Measurements from ENCODE around the gene IDH3G.
"Not testable (repeated sequence)": the region's sequence is repeated elsewhere in the genome, so short reads cannot be mapped to it uniquely, and the experiment has no call there.

Gene IDH3G

GRCh38 chrX:153771415-153772315, 22.5 kb downstream of the IDH3G start:
- DNase-seq: no peak

GRCh38 chrX:153770601-153771414, 23.4 kb downstream of the IDH3G start:
- no peak for DNase-seq

- DNase-seq: no peak
These were observed 24.1 kb downstream of the IDH3G start for GRCh38 chrX:153769865-153770600.

- no peak for DNase-seq
These were observed 24.9 kb downstream of the IDH3G start for GRCh38 chrX:153769158-153769864.

DNA sequence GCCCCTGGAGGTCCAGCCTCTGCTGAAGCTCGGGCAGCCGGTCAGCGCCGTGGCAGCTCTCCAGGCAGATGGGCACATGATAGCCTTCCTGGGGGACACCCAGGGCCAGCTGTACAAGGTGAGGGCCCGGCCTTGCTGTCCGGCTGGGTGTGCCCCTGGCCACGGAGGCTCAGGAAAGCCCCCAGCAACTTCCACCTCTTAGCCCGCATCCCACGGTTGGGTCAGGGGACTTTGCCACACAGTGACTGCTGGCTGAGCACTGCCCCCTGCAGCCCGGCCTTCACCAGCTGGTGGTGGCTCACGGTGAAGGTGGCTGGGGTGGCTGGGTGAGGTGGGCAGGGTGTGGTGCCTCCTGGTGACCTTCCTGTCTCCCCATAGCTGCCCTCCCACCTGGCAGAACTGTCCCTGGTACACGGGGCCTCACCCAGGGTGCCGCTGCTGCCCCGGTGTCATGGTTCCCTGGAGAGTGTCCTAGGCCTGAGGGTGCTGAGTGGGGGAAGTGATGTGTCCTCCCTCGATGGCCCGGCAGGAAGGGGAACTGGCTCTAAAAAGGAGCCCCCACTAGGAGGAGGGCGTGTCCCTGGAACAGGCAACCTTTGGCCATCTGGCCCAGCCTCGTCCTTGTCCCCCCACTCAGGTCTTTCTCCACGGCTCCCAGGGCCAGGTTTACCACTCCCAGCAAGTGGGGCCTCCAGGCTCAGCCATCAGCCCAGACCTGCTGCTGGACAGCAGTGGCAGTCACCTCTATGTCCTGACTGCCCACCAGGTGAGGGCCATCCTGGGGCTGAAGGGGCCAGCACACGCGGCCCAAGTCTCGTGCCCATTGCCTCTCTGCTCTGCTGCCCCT, 25.6 kb downstream of the IDH3G start:
- DNase-seq: no peak

GRCh38 chrX:153767674-153768055, 26.5 kb downstream of the IDH3G start:
- no peak for DNase-seq

DNA sequence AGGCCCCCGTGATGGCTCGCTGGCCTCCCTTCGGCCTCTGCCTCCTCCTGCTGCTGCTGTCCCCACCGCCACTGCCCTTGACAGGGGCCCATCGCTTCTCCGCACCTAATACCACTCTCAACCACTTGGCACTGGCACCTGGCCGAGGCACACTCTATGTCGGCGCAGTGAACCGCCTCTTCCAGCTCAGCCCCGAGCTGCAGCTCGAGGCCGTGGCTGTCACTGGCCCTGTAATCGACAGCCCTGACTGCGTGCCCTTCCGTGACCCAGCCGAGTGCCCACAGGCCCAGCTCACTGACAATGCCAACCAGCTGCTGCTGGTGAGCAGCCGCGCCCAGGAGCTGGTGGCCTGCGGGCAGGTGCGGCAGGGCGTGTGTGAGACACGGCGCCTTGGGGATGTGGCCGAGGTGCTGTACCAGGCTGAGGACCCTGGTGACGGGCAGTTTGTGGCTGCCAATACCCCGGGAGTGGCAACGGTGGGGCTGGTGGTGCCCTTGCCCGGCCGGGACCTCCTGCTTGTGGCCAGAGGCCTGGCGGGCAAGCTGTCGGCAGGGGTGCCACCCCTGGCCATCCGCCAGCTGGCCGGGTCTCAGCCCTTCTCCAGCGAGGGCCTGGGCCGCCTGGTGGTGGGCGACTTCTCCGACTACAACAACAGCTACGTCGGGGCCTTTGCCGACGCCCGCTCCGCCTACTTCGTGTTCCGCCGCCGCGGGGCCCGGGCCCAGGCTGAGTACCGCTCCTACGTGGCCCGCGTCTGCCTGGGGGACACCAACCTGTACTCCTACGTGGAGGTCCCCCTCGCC, 27.1 kb downstream of the IDH3G start:
- DNase-seq: no peak

- no peak for DNase-seq
These were observed 27.9 kb downstream of the IDH3G start for GRCh38 chrX:153766098-153766817.

DNA sequence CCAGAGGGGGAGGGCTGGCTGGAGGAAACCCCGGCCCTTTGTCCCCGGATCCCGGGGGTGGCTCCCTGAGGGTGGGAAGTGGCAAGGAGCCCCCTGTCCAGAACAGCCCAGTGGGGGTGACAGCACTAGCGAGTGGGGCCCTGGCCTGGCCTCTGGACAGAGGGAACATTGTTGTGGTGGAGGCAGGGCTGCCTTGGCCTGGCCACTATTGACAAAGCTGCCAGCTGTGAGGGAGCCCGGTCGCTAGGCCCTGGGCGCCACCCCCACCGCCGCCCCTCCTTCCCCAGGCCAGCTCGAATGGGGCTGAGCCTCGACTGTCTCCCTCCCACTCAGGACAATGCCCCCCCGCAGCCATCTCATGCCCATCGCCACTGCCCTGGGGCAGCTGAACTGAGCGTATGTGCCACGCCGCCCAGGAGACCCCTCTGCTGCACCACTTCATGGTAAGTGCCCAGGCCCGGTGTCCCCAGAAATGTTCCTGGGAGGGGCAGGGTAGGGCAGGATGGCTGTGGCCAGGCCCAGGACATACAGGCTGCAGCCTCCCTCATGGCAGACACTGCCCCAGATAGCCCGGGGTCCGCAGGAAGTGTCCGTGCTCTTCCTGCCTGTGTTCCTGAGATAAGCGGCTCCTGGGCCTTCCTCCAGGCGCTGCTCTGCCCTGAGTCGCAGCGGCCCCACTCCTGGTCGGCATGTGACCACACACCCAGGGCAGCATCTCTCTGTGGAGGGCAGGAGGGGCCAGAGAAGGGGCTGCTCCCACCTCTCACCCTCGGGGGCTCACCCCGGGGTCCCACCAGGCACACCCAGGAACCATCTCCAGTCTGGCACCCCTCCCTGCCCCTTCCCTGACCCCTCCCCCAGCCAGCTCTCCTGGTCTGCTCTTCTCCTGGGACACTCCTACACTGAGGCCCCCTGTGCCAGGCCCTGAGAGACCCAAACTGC, 28.8 kb downstream of the IDH3G start:
- no peak for DNase-seq

DNA sequence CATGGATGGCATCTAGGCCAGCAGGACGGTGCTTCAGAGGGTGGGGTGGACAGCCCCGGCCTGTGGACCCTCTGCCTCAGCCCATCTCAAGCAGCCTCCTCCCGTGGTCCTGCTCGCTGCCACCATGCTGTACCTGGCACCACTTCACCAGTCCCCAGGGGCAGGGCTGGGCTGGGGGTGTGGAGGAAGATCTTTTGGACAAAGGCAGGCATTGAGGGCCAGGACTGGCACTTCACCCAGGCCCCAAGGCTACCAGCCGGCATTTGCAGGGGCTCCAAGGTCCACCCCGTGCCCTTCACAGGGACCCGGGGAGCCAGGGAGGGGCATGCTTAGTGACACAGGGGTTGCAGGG, 29.4 kb downstream of the IDH3G start:
- no peak for DNase-seq

DNA sequence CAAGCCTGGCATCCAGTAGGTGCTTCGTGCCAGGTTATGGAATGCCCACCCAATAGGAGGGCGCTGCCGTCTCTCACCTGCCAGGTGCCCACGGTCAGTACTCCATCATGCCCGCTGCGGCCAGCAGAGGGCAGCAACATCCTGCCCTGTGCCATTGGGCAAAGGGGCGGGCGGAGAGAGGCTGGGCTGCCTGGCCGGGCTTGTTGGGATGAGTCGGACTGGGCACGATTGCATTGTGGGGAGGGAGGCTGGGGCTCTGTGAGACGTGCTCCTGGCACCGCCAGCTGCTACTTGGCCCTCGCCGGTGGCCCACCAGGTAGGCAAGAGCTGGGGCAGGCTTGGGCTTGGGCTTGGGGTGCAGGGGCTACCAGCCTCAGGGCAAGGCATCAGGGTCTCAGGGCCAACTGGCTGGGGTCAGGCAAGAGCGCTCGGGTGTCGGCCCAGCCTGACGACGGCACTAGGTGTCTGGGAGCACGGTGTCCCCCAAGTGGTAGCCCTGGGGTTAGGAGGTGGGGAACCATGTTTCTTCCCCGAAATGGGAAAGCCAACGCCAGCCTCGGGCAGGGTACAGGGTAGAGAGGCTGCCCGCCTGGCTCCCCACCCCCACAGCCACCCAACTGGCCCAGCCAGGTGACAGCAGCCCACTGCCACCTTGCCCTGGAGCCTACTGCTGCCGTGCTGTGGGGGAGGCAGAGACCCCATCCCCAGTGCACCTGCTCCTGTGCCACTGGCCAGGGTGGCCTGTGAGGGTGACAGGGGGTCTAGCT, 30.0 kb downstream of the IDH3G start, which contains the start of gene PLXNB3:
TSS of gene PLXNB3 (plus strand) at position 261 of the 767 bp plus-strand sequence. CDS start 1,287 bp downstream, outside the sequence.
- peak; percentile 68 for DNase-seq

DNA sequence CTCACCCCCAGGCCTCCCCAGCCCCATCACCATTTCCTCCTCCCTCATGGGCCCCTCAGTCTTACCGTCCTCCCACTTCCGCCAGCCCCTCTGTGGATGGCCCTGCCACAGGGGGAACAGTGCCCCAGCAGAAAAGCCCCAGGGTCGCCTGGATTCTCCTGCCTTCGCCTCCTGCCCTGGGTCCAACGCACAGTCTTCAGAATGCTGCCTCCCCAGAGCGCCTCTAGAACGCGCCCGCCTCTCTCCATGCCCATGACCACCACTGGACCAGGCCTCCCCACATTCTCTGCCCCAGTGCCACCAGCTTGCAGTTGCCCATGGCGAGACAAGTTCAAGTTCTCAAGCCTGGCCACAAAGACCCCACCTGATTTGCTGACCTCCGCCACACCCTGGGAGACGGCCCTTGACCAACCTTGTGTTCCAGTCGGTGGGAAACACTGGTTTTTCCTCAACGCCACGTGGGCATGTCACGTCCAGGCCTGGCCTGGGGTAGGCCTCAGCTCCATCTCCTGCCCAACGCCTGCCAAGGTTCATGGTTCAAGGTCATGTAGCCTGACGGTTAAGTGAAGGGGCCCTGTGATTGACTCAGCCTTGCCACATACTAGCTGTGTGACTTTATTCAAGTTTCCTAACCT, 30.8 kb downstream of the IDH3G start:
- DNase-seq: no peak

- DNase-seq: no peak
These were observed 31.5 kb downstream of the IDH3G start for GRCh38 chrX:153762626-153763173.

DNA sequence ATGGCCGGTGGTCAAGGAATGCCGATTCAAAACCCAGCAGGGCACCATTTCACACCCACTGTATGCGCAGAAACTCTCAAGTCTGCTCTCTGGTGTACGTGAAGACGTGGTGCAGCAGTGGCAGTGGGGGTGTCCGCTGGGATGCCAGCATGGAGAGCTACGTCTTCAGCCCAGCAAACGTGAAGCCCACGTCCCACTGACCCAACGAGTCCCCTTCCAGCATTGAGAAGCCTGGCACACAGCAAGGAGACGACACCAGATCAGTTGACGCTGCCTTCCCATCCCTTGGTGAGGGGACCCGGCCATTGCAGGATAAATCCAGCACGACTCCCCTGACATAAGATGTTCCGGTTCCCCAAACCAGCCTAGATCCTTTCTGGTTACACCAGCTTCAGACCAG, 32.3 kb downstream of the IDH3G start:
- DNase-seq: no peak

DNA sequence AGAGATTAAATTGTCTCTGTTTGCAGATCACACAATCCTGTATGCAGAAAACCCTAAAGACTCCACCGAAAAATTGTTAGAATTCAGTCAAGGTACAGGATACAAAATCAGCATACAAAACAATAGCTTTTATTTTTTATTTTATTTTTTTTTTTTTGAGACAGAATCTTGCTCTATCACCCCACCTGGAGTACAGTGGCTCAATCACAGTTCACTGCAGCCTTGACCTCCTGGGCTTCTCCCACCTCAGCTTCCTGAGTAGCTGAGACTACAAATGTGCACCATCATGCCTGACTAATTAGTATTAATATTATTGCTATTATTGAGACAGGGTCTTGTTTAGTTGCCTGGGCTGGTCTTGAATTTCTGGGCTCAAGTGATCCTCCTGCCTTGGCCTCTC, 39.0 kb downstream of the IDH3G start:
- no peak for DNase-seq

- no peak for DNase-seq
These were observed 43.9 kb downstream of the IDH3G start for GRCh38 chrX:153750127-153750774.

DNA sequence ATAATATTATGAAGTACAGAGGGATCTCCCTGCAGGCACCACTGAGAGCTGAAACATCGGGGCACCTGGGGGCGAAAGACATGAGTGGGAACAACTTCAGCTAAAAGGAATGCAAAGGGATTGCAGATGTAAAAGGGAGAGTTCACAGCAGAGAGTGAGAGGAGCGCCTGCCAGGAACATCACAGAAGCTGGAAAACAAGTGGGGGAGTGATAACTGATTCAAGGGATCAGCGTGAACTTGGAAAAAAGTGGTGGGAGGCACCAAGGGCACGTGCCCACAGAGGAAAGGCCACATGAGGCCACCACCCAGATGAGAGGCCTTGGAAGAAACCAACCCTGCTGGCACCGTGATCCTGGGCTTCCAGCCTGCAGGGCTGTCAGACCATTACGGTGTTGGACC, 45.2 kb downstream of the IDH3G start:
- not testable (repeated sequence) for DNase-seq
